Panc1 (cell line): Measurements from ENCODE around the gene NPAS3. TPM values are rescaled to one million over a fixed set of nuclear protein-coding genes. Genes with fewer than 3 reads are reported as not detected.

Experiments used
- ATAC-seq: fragments of 200-7000 bp; cut with Tn5 transposase; 2 replicates; pipeline ENCODE4 v1.9.1; 2020; ENCODE audit warnings: mild to moderate bottlenecking, moderate library complexity
- BruUV-seq: library from RNA; stranded (reverse); fragments of 400-500 nt; replicated peaks from 2 replicates; lab custom pipeline; 2021; lab: Mats Ljungman, UMichigan
- CTCF ChIA-PET: fragments of 300-600 bp; sonication (Branson Sonifier 250); formaldehyde crosslinking; loops from one replicate; lab custom pipeline; 2022; ENCODE audit warnings: antibody characterized with exemption; lab: Charles Lee
- POLR2A ChIA-PET: fragments of 300-600 bp; sonication (Branson Sonifier 250); formaldehyde crosslinking; loops from one replicate; lab custom pipeline; 2022; ENCODE audit warnings: antibody characterized with exemption; lab: Charles Lee
- DNase-seq: peaks from one replicate; pipeline ENCODE4 v3.0.0-alpha.2; 2010; ENCODE audit warnings: low read depth, low spot score
- H3K27ac ChIP-seq: 2 replicates; pipeline ENCODE4 v1.5.1; 2011; ENCODE audit warnings: mild to moderate bottlenecking, low read length, inconsistent platforms
- H3K27me3 ChIP-seq: fragments of 200-500 bp; sonication (Bioruptor generic); 2 replicates; pipeline ENCODE4 v1.6.0; 2014; ENCODE audit warnings: low read length, inconsistent platforms; ENCODE audit not compliant: control insufficient read depth, insufficient read depth
- H3K36me3 ChIP-seq: fragments of 200-500 bp; sonication (Bioruptor generic); 2 replicates; pipeline ENCODE4 v1.5.1; 2014; ENCODE audit warnings: inconsistent platforms, mild to moderate bottlenecking, low read length, moderate library complexity; ENCODE audit not compliant: control insufficient read depth, insufficient read depth
- H3K4me1 ChIP-seq: 2 replicates; pipeline ENCODE4 v1.5.1; 2011; ENCODE audit warnings: inconsistent platforms, mild to moderate bottlenecking, low read length, moderate library complexity; ENCODE audit not compliant: control insufficient read depth, insufficient read depth
- H3K4me3 ChIP-seq, 2 experiments: 2 replicates each; pipeline ENCODE4 v1.5.1; 2011 to 2012; ENCODE audit warnings: low read depth in 2 of 2, low read length in 2 of 2, mild to moderate bottlenecking in 2 of 2, inconsistent platforms in 1 of 2, moderate library complexity in 1 of 2
- H3K9me3 ChIP-seq: fragments of 200-500 bp; sonication (Bioruptor generic); 2 replicates; pipeline ENCODE4 v1.5.1; 2014; ENCODE audit warnings: low read depth, mild to moderate bottlenecking, inconsistent platforms, low read length, moderate library complexity; ENCODE audit not compliant: control insufficient read depth, insufficient read depth
- CTCF ChIP-seq: fragments of 450-650 bp; IDR thresholded peaks from 2 replicates; pipeline ENCODE4 v1.5.1; 2017; ENCODE audit warnings: mild to moderate bottlenecking
- POLR2AphosphoS5 ChIP-seq: IDR thresholded peaks from 2 replicates; pipeline ENCODE4 v1.6.1; 2012; ENCODE audit warnings: mild to moderate bottlenecking, low read depth, low read length, moderate library complexity
- REST ChIP-seq, 2 experiments: IDR thresholded peaks; 2 replicates each; pipeline ENCODE4 v1.6.1; 2011 to 2012; ENCODE audit warnings: low read depth in 2 of 2, control low read depth in 1 of 2, low read length in 1 of 2, mild to moderate bottlenecking in 1 of 2, moderate library complexity in 1 of 2; ENCODE audit not compliant: insufficient read depth in 1 of 2
- SIN3A ChIP-seq: IDR thresholded peaks from 2 replicates; pipeline ENCODE4 v1.6.1; 2012; ENCODE audit warnings: low read depth, mild to moderate bottlenecking, low read length, moderate library complexity, borderline replicate concordance; ENCODE audit not compliant: insufficient read depth
- TCF7L2 ChIP-seq: IDR thresholded peaks from 2 replicates; pipeline ENCODE4 v1.6.1; 2011; ENCODE audit warnings: mild to moderate bottlenecking, low read depth, low read length, inconsistent platforms
- in situ Hi-C: cut with HindIII; loops from 2 replicates; pipeline ENCODE4 v1.10.0; 2016; ENCODE audit warnings: low sequenced_read_pairs, low pct_unique_long_range_greater_than_20kb
- intact Hi-C: fragments of 100-400 bp; cut with micrococcal nuclease; formaldehyde crosslinking; loops from one replicate; pipeline ENCODE4 v1.10.0; 2022; ENCODE audit not compliant: unreplicated experiment
- total RNA-seq: library from RNA; stranded (reverse); gene quantifications from one replicate; pipeline ENCODE4 v1.2.1, GENCODE V29; 2021; ENCODE audit not compliant: unreplicated experiment

NPAS3 gene
- total RNA-seq, 1 experiment from 2014 or later: 0.23 TPM

- Histone ChIP-seq H3K27ac (no peak overlapping the region), H3K36me3 (no peaks in the 10 kb centered on the region), H3K27me3 (no peaks in the 10 kb centered on the region), H3K4me1 (no peaks in the 10 kb centered on the region), H3K9me3 (no peaks in the 10 kb centered on the region), H3K4me3 (no peak overlapping the region)
- intact Hi-C loops: no loop called here
- BruUV-seq: no TSS peak
- DNase-seq: no peak
- in situ Hi-C loops: no loop called here
- no peak for ATAC-seq
- POLR2A ChIA-PET: no interaction called here
- CTCF ChIA-PET: no interaction called here
- TF ChIP-seq POLR2AphosphoS5 (no peak), REST (IDR thresholded peaks at IDR 0.05; ENCODE audit: insufficient read depth in 1 of 2, low read depth in 2 of 2, low read length in 1 of 2) (no peak), SIN3A (no peak), TCF7L2 (no peak), CTCF (no peak)
These were observed 842.6 kb downstream of the NPAS3 start for GRCh38 chr14:33781236-33781635.

GRCh38 chr14:33782923-33783322 lies 844.2 kb downstream of the NPAS3 start:
- no peaks in the 10 kb centered on the region for H3K4me1 ChIP-seq
- in situ Hi-C loops (no loop called here), intact Hi-C loops (no loop called here)
- H3K27ac ChIP-seq: no peak overlapping the region
- no TSS peak for BruUV-seq
- no peaks in the 10 kb centered on the region for H3K27me3 ChIP-seq
- POLR2A ChIA-PET: no interaction called here
- H3K9me3 ChIP-seq: no peaks in the 10 kb centered on the region
- DNase-seq (no peak), ATAC-seq (no peak)
- H3K36me3 ChIP-seq: no peaks in the 10 kb centered on the region
- TF ChIP-seq SIN3A (no peak), CTCF (no peak), TCF7L2 (no peak)
- no peak overlapping the region for H3K4me3 ChIP-seq
- CTCF ChIA-PET: interaction anchor here (0.6 kb wide), 1 partner anchor 716 kb away, joined by 3 read pairs; no protein-coding TSS in a partner anchor
